Measurements from ENCODE around the gene LYZL2.
"Not testable (repeated sequence)": the region's sequence is repeated elsewhere in the genome, so short reads cannot be mapped to it uniquely, and the experiment has no call there.

The LYZL2 gene

DNA sequence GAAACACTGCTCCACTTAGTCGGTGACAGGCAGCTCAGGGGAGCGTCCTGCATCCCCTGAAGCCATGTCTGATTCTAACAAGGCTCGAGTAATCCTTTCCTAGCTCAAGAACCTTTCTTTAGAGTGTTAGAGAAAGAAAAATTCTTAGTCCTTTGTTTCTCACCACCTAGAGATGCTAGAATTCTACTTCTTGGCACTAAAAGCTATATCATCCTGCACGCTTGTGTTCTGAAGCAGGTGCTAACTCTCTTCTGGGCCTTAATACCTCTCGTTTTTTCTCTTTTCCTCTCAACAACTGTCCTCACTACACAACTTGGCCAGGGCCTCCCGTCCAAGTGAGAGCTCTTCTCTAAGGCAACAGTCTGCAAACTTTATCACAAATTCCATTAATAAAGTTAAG is at the start of gene LYZL2:
Gene LYZL2, minus strand, starts transcription at position 101 of the 400 bp plus-strand sequence. CDS start 2,838 bp downstream, outside the sequence.
- no peak for DNase-seq

DNA sequence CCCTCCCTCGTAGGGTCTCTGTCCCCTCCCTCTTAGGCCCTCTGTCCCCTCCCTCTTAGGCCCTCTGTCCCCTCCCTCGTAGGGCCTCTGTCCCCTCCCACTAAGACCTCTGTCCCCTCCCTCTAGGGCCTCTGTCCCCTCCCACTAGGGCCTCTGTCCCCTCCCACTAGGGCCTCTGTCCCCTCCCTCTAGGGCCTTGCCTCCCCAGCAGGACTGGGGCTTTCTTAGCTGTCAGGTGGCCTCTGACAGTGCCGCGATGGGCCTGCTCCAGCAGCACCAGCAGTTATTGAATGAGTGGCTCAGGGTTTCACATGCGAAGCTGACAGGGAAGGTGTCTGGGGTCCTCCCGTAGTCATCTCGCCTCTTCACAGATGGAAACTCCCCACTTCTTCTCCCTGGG is 48.1 kb upstream of the LYZL2 start:
- DNase-seq = not testable (repeated sequence)

DNA sequence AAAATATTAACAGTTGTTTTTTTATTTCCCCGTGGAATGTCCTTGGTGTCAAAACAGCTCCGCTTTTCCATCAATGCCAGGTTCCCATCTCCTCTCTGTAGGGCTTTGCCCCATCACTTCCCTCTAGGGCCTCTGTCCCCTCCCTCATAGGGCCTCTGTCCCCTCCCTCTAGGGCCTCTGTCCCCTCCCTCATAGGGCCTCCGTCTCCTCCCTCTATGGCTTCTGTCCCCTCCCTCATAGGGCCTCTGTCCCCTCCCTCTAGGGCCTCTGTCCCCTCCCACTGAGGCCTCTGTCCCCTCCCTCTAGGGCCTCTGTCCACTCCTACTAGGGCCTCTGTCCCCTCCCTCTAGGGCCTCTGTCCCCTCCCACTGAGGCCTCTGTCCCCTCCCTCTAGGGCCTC is 47.6 kb upstream of the LYZL2 start:
- not testable (repeated sequence) for DNase-seq

DNA sequence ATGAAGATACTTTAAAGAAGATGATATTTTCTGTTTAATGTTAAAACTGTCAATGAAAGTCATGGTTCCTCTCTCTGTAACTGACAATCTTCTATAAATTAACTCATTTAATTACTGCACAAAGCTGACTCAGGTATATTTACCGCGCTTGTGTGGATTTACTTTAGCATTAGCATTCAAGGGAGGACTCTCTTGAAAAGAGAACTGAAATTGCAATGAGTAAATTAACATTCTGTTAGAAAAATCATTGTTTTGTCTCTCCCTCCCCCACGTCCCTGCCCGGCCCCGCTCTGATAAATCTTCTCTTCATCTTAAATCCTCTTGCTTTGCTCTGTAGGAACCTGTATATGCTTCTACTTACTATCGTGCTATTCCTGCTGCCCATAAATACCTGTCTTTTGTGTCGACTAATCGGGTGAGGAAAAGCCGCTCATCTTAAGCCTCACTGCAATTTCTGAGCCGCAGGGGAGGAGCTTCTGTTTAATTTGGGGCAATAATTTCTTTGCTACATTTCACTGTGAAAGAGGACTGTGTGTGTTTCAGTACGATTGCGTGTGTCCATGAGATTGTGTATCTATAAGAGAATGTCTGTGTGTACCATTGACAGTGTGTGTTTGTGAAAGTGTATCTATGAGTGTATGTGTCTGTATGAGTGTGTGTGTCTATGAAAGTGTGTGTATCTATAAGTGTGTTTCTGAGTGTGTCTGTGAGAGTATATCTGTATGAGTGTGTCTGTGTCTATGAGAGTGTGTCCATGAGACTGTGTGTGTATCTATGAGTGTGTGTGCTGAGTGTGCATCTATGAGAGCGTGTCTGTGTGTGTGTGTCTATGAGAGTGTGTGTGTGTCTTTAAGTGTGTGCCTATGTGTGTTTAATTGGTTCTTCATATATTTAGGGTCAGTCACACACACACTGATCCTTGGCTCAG is 46.5 kb upstream of the LYZL2 start:
- no peak for DNase-seq

DNA sequence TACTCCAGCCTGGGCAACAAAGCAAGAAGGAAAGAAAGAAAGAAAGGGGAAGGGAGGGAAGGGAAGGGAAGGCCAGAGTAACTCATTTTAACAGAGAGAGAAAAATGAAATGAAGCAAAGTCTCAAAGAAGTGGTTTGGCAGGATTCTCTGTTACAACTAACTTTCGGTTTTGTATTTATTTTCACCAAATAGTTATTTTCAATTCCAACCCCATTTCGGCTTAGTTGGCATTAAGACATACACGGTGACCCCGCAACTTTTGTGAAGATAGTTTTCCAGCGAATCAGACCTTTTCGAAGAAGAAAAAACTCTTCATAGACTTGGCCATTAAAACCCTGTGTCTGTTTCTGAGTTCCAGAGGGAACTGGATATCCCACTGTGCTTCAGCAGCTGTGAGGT is 45.2 kb upstream of the LYZL2 start:
- no peak for DNase-seq

DNA sequence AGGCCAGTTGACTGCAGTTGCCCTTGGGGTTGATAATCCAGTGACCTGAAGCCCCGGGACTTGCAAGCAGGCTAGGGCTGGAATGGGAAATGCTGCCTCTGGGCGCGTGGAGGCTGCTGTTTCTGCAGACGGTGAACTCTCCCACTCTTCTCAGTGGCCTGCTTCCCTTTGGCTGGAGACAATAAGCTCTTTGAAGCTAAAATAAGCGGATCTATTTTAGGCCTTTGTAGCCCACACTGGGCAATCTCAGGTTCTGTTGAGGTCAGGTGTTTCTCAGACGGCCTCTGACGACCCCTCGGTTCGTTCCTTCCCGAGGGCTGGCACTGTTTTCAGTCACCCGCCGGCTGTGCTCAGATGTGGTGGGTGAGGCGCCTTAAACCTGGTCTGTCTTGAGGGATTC is 43.7 kb upstream of the LYZL2 start:
- not testable (repeated sequence) for DNase-seq

DNA sequence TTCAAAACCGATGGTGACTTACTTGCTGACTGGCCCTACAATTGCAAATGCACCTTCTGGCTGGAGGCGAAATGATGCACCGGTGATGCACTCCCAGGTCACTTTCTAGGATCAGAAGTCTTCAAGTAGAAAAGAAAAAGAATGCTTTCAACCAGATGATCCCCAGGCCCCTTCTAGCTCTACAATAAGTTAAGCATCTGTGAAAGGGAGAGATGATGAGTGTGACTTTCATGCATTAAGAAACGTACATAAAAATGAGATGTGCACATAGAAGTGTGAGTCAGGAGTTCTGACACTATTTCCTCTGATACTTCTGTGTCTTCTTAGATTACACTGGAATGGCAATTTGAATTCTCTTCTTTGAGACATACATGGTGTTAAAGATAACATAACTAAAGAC is 42.8 kb upstream of the LYZL2 start:
- DNase-seq = not testable (repeated sequence)

DNA sequence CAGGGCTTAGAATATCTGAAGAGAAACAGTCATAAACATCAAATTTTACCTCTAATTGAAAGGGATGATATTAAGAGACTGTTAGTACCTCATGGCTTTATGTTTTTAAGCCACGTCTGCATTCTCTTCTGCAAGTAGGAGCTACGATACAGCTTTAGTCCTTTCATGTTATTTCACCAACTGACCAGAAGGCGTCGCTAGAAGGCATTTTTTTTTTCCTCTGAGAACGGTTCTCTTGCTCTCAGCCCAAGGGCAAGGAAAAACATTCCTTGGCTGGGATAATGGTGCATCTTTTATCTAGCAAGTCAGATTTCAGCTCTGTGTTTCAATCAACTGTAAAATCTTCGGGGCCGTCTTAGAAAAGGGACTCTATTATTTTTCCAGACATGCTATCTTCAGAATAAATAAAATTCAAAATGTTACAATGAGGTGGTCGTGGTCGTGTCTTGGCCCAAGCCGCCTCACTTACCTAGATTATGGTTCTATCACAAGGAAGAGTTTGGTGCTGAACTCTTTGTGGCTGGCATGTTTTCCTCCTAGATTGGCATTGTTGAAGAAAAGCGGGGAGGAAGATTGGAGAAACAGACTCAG is 41.6 kb upstream of the LYZL2 start:
- peak; percentile 30 for DNase-seq

DNA sequence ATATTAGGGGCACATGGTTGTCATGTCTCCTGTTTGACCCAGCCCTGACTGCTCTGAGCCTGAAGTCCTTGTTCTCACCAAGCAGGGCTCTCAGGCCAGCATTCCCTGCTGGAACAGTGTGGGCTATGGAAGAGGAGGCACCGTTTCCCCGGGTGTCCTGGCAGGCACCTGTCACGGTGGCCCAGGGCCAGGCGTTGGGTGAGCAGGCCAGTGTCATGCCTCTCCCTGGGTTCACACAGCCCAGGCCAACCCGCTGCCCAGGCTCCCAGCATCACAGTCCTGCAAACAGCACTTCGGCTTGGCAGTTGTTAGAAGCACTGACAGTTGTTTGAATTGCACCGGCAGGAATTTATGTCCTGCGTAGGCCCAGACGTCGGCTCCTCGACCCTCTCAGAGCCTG is 38.4 kb upstream of the LYZL2 start:
- DNase-seq = not testable (repeated sequence)

DNA sequence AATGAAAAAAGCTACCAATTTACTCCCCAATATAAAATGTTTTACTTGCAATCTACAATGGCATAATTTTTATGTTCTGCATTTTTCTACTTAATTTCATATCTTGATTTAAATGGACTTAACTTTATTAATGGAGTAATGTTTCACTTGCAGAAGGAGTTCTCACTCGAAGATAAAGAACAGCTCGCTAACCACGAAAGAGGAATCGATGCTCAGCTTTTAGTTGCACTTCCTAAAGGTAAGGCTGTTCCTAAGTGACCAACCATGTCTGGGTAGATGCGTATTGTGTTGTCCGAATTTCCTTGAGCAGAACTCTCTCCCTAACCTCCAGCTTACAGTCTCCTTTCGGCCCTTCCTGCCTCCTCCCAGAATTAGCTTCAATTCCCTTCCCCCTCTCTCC is 33.9 kb upstream of the LYZL2 start:
- DNase-seq = not testable (repeated sequence)

DNA sequence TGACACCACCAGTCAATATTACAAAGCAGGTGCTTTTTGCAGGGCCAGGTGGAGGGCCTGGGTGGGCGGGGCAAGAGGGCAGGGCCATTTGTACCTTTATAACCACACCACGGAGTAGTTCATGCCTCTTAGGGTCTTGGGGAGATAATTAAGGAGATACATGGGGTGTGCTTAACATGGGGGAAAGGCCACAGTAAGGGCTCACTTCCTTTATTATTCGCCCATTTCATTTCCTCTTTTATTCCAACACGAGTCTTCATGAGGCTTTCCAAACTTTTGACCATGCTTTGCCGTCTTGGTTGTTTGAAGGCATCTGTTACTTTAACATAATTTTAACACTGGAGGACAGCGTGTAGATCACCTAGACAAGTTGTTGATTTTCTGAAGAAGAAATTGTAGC is 33.3 kb upstream of the LYZL2 start:
- DNase-seq = no peak

DNA sequence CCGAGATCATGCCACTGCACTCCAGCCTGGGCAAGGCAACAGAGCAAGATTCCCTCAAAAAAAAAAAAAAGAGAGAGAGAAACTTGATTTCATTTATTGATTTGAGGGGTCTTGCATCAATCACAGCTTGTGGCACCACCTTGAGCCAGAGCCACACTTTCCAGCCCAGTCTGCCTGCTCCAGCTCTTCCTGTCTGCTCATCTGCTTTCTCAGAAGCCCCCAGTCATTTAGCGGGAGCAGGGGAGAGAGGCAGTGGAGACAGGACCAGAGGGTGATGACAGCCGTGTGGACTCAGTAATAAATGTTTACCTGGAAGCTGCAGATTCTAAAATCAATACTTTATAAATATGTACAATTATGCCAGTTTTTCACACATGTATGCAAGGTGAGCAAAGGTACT is 30.8 kb upstream of the LYZL2 start:
- not testable (repeated sequence) for DNase-seq

DNA sequence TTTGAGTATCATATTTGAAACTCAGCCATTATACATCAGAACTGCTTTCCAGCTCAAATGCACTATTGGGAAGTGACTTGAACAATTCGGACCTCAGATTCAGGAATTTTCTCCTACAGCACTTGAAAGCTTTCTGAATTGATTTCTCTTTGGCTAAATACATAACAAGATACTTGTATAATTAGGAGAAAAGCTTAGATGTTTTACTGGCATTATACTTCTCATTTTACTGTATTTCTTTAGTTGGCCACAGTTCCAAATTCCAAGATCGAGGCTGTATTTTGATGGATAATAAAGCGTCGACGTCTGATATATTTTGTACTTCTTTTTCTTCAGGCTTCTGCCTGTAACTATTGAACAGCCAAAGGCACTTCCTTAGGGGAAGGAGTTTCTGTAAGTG is 26.7 kb upstream of the LYZL2 start:
- DNase-seq = no peak

DNA sequence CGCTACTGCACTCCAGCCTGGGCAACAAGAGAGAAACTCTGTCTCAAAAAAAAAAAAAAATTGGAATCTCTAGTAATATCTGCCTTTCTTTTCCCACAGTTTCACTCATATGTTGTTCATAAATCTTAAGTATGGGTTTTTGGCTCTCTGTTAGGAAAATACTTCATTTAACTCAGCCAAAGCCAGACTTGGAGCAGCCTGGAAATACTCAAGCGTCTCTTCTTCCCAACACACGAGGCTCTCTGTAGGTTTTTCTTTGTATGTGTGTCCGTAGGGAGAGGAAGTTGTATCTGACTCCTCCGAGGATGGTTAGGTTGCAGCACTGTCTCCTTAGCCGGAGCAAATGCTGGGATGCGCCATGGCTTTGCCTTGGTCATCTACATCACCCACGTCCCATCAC is 25.4 kb upstream of the LYZL2 start:
- not testable (repeated sequence) for DNase-seq

DNA sequence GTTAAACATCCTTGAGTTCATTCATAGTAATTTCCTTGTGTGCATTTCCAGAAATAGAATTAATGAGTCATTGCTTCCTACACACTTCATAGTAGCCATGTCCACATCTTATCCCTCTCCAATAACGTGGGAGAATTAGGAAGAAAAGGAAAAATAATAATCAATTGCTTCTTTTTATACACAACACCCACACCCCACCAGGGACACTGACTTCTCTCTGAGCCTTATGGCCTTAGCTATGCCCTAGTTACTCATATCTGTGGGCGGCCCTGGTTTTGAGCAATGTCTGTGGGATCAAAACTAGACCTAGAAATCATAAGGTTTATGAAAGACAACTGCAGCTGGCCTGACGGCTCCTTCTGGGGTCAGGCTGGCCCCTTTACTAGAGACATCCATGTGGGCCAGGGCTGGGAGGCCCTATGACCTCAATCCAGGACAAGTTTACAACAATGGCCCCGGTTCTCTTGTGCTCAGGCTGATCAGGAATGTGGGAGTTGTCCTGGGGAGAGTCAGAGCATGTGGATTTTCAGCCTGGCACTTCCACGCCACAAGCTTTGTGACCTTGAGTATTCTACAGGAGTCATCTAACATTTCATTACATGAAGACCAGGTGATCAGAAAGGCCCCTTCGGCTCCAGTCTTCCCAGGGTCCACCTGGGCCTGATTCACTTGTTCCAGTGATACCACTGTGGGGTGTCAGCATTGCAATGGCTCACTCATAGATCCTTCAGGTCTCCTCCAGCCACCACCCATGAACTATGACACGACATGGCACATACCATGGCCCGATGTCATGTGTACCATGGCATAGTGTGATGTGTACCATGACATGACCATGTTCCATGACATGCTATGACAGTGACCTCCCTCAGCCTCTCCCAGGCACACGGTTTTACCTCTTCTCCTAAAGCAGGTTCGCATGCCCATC is 22.2 kb upstream of the LYZL2 start:
- not testable (repeated sequence) for DNase-seq

DNA sequence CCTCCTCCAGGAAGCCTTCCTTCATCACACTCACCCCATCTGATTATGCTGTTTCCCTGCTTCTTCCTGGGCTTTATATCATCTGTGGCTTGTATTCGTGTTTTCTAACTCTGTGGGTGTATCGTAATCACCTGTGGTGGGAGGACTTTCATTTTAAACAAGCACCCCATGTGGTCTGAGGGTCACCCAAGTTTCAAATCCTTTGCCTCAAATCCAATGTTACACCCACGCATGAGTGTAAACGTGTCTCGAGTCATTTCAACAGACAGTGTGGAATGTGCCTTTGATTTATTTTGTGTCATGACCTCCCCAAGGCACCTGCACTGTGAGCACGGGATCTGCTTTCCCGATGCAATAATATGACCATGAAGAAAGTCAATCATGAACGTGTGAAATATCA is 17.5 kb upstream of the LYZL2 start:
- no peak for DNase-seq

DNA sequence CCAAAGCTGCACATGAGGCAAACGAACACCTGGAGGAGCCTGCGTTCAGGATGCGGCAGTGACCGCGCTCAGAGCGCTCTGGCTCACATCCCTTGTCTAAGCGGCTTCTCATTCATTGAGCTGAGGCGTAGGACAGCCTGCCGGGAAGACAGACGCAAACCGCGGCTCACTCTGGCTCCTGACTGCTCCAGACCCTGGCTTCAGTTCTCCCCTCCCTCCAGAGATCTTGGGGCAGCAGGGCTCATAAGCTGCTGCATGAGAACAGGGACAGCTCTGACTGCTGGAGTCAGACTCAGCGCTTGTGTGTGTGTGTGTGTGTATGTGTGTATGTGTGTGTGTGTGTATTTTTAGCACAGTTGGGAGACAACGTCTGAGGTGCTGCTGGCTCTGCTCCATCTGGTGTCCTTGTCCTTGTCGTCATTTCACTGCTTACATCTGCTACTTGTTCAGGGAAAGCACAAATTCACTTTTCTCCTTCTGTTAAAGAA is 15.8 kb upstream of the LYZL2 start:
- DNase-seq = peak; percentile 17

DNA sequence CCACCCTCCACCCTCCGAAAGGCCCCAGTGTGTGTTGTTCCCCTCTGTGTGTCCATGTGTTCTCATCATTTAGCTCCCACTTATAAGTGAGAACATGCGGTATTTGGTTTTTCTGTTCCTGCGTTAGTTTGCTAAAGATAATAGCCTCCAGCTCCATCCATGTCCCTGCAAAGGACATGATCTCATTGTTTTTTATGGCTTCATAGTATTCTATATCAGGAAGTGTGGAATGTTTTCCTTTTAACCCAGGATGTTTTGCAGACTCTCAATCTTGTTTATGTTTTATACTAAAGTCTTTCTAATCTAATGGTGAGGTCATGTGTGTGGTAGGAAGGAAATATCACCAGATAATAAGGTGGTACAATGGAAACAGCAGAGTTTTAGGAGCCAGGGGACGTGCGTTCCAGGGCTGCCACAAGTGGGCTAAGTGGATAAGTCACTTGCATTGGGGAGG is 14.9 kb upstream of the LYZL2 start:
- DNase-seq = not testable (repeated sequence)

DNA sequence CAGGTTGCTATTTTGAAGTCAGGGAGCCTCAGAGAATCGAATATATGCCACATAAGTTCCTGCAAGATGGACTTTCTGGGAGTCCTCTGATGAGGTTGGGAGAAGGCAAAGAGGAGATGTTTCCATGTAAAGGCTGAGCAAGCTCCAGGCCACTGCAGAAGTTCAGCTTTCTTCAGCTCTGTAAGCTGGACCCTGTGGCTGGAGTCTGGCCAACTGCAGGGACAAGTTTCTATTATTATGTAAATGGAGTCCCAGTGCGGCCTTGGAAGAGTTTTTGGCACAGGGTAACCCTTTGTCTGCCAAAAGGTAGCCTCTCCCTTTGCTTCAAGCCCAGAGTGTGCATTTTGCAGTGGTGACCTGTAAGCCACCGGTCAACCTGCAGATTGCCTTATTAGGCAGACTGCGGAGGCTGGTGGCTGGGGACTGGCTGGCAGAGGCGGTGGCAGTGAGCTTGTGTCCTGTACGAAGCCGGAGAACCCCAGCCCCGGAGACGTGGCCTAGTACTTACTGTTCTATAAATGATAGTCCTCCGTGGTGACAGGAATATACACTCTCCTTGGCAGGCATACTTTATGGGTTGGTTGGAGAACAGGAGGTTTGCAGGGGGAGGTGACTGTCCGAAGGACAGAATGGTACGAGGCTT is 14.1 kb upstream of the LYZL2 start:
- DNase-seq = not testable (repeated sequence)

DNA sequence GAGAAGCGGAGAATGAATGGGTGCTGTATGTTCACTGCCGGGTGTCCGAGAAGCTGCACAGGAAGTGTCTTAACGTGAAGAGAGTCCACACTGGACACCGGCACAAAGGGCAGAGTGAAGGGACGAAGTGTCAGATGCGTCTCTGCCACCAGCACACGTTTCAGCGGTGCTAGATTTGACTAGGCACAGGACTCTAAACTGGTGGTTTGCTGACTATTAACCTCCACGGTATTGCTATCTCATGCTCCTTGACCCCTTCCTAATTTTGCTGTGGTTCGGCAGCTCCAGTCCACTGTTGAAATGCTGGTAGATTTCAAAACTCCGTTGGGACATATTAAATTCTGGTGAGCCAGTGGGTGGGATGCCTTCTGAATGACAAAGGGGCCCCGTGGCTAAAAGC is 13.3 kb upstream of the LYZL2 start:
- not testable (repeated sequence) for DNase-seq

DNA sequence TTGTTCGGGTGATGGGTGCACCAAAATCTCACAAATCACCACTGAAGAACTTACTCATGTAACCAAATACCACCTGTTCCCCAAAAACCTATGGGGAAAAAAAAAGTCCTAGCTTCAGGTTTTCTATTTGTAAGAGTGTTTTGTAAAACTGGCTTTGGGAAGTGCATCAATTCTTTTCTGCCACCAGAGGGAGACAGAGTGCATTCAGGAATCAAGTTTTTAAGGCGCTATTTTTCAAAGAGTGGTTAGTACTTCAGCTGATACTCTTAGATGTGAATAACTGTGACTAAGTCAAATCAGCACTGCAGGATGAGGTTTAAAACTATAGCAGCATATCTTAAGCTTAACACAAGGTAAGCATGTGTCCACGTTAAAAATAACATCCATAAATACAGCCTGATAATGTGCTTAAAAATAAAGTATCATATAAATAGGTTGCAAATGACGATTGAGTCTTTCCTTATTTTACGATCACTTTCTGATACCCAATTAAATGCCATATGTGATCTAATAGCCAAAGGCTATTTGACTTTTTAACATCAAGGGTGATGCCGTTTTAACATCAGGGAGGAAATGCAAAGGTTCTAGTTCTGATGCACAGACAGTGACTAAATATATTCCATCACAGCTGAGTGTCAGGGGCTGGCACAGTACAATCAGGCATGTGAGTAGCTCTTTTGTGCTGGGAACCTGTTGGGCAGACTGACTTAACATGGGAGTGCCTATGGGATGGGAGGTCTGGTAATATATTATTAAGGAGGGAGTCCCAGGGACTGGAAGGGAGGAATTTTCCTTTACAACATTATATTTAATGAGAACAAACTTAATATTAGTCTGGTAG is 10.6 kb upstream of the LYZL2 start:
- peak; percentile 28 for DNase-seq

All from NCI-H1105 treated with DMSO at 0.1 percent for 48 hours (cell line).